GM12891 (cell line): ENCODE results near the gene PCDHGA1.

Experiments used
- PAX5 ChIP-seq: IDR thresholded peaks from 2 replicates; pipeline ENCODE4 v1.6.1; 2011; ENCODE audit warnings: low read length, moderate library complexity, mild to moderate bottlenecking; ENCODE audit not compliant: insufficient read depth, severe bottlenecking
- POLR2A ChIP-seq: IDR thresholded peaks from 2 replicates; pipeline ENCODE4 v1.6.1; 2011; ENCODE audit warnings: low read depth, low read length, control low read depth
- POLR2AphosphoS5 ChIP-seq: IDR thresholded peaks from 2 replicates; pipeline ENCODE4 v1.6.1; 2011; ENCODE audit warnings: low read depth, low read length, control low read depth
- SPI1 ChIP-seq: IDR thresholded peaks from 2 replicates; pipeline ENCODE4 v1.6.1; 2011; ENCODE audit warnings: low read depth, low read length, control low read depth

DNA sequence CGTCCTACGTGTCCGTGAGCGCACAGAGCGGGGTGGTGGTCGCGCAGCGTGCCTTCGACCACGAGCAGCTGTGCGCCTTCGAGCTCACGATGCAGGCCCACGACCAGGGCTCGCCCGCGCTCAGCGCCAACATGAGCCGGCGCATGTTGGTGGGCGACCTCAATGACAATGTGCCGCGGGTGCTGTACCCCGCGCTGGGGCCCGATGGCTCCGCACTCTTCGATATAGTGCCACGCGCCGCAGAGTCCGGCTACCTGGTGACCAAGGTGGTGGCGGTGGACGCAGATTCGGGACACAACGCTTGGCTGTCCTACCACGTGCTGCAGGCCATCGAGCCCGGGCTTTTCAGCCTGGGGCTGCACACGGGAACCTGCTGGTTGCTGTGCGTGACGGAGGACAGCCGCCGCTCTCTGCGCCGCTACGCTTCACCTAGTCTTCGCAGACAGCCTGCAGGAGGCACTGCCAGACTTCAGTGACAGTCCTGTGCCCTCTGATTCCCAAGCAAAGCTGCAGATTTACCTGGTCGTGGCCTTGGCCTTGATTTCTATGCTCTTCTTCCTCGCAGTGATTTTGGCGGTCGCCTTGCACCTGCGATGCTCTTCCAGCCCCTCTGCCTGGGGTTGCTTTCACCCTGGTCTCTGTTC is 97.6 kb downstream of the PCDHGA1 start:
- TF ChIP-seq POLR2AphosphoS5, result no peak
- TF ChIP-seq SPI1, result no peak
- no peak for TF ChIP-seq POLR2A
- no peak for TF ChIP-seq PAX5
